SK-N-MC (cell line): Measurements from ENCODE around the gene HYDIN.

Experiments used
- EZH2 ChIP-seq: fragments of 200-600 bp; sonication (generic); IDR thresholded peaks from one replicate; pipeline ENCODE4 v1.6.1; 2017; ENCODE audit warnings: antibody characterized with exemption
- POLR2AphosphoS5 ChIP-seq: IDR thresholded peaks from 2 replicates; pipeline ENCODE4 v1.6.1; 2012; ENCODE audit warnings: mild to moderate bottlenecking, low read depth, low read length, borderline replicate concordance

GRCh38 chr16:71230122-71230845 lies at the start of gene HYDIN:
- no peak for TF ChIP-seq EZH2
- no peak for TF ChIP-seq POLR2AphosphoS5
